Kidney (tissue), 14 donors: ENCODE results near the gene DCK. TPM values are rescaled to one million over a fixed set of nuclear protein-coding genes. Genes with fewer than 3 reads are reported as not detected.

ENCODE experiments used
- DNase-seq, 5 donors: peaks; one replicate each; pipeline ENCODE4 v3.0.0-alpha.2; 2013 to 2020
- FAIRE-seq: peaks from 2 replicates; lab custom pipeline; 2012; peaks lifted over from hg19 to GRCh38; lab: Jason Lieb, UNC
- H3K27ac ChIP-seq, 2 donors: one replicate each; pipeline ENCODE4 v1.7.0; 2013; ENCODE audit warnings: low read depth in 2 of 2, low read length in 2 of 2, inconsistent platforms in 1 of 2
- H3K27me3 ChIP-seq: one replicate; pipeline ENCODE4 v1.7.1; 2013; ENCODE audit warnings: low read length, inconsistent platforms; ENCODE audit not compliant: control insufficient read depth, insufficient read depth
- H3K36me3 ChIP-seq, 3 donors: one replicate each; pipeline versions ENCODE4 v1.7.0 to v1.7.1; 2013; ENCODE audit warnings: low read length in 3 of 3, control low read depth in 1 of 3, inconsistent platforms in 1 of 3; ENCODE audit not compliant: insufficient read depth in 3 of 3, control insufficient read depth in 2 of 3
- H3K4me1 ChIP-seq, 3 donors: one replicate each; pipeline versions ENCODE4 v1.7.0 to v1.7.1; 2013; ENCODE audit warnings: low read length in 3 of 3, inconsistent platforms in 1 of 3, low read depth in 1 of 3; ENCODE audit not compliant: control insufficient read depth in 2 of 3, insufficient read depth in 2 of 3
- H3K4me3 ChIP-seq, 3 donors: one replicate each; pipeline versions ENCODE4 v1.7.0 to v1.8.1; 2013; ENCODE audit warnings: low read length in 3 of 3, control low read depth in 1 of 3, inconsistent platforms in 1 of 3
- H3K9ac ChIP-seq, 3 donors: one replicate each; pipeline versions ENCODE4 v1.7.0 to v1.7.1; 2013; ENCODE audit warnings: low read length in 3 of 3, control low read depth in 1 of 3, inconsistent platforms in 1 of 3
- H3K9me3 ChIP-seq, 3 donors: one replicate each; pipeline versions ENCODE4 v1.7.0 to v1.7.1; 2013; ENCODE audit warnings: low read length in 3 of 3, control low read depth in 1 of 3, inconsistent platforms in 1 of 3; ENCODE audit not compliant: control insufficient read depth in 2 of 3, insufficient read depth in 1 of 3
- CTCF ChIP-seq: IDR thresholded peaks from 3 replicates; pipeline ENCODE4 v1.5.1; 2012; ENCODE audit warnings: mild to moderate bottlenecking, moderate library complexity, borderline replicate concordance; ENCODE audit not compliant: insufficient read depth; ENCODE audit errors: extremely low read depth
- intact Hi-C: fragments of 100-400 bp; cut with DNase I; formaldehyde crosslinking; loops from one replicate; pipeline ENCODE4 v1.11.1; 2022
- polyA plus RNA-seq: library from polyadenylated mRNA; stranded (reverse); fragments of 350-450 nt; fragmentation: Illumina TruSeq; extraction: RNeasy Lipid Tissue Mini Kit (QIAGEN cat#74804); gene quantifications from one replicate; pipeline ENCODE4 v1.2.3, GENCODE V29; 2014; ENCODE audit warnings: low read depth, low replicate concordance; ENCODE audit not compliant: insufficient read depth
- total RNA-seq: library from RNA; stranded (reverse); fragmentation: NEBNext Ultra II Directional; extraction: Animal tissue kit (Norgen Biotek cat#: 25700); gene quantifications from one replicate; pipeline ENCODE4 v1.2.1, GENCODE V29; 2021
- donor health status: control.
- donor health status: control.
- donor health status: control.
- donor health status: control.
- donor health status: control.
- donor health status: DM: yes; HTN: yes; CAD: no.
- donor health status: Normal renal cell carcinoma (clear cell type).

The DCK gene
- total and polyA plus RNA-seq, 2 donors from 2014 or later = 5.5 to 15.2 TPM

GRCh38 chr4:70984589-70984988 lies 8.9 kb upstream of the DCK start:
- intact Hi-C loops = no loop called here
- FAIRE-seq = no peak
- Histone ChIP-seq H3K9ac (no peak overlapping the region), H3K36me3 (peaks cover 0 to 4% (median 2%) of the 10 kb centered on the region in 3 donors), H3K27ac (no peak overlapping the region), H3K9me3 (no peaks in the 10 kb centered on the region), H3K4me1 (peaks cover 0 to 5% (median 2%) of the 10 kb centered on the region in 3 donors), H3K4me3 (no peak overlapping the region), H3K27me3 (no peaks in the 10 kb centered on the region)
- TF ChIP-seq CTCF = no peak
- no peak for DNase-seq

DNA sequence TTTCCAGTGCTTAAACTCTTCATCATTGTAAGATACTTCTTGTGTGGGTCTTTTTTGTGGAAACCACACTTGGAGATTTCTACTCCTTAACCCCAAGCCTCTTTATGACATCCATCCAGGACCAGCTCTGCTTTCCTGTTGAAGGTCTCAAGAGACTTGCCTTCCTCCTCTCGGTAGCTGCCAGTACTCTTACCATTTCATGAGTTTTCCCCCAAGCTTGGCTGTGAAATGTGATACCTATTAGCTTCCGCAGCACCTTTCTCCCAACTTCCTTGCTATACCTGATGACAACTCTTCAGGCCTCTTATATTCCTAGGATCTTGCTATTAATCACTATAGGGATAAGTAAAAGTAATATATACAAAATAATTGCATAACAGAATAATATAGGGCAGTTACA lies 1.9 kb upstream of the DCK start:
- no peaks in the 10 kb centered on the region for H3K9me3 ChIP-seq
- no peak overlapping the region for H3K9ac ChIP-seq
- H3K4me3 ChIP-seq = no peak overlapping the region
- DNase-seq (no peak), FAIRE-seq (no peak)
- intact Hi-C loops = no loop called here
- H3K27me3 ChIP-seq = no peaks in the 10 kb centered on the region
- H3K27ac ChIP-seq = no peak overlapping the region
- no peaks in the 10 kb centered on the region for H3K36me3 ChIP-seq
- H3K4me1 ChIP-seq = peaks cover 0 to 9% (median 0%) of the 10 kb centered on the region in 3 donors
- no peak for TF ChIP-seq CTCF

- FAIRE-seq (no peak), DNase-seq (peak in 1 of 5 donors; percentile 26)
- H3K27me3 ChIP-seq = no peaks in the 10 kb centered on the region
- H3K9ac ChIP-seq = peak overlapping the region in 1 of 3 donors; percentile 92
- intact Hi-C loops = no loop called here
- peak overlapping the region; percentile 77 to 88 (median 86) for H3K4me3 ChIP-seq
- H3K36me3 ChIP-seq = no peaks in the 10 kb centered on the region
- no peaks in the 10 kb centered on the region for H3K9me3 ChIP-seq
- H3K4me1 ChIP-seq = peaks cover 0 to 9% (median 0%) of the 10 kb centered on the region in 3 donors
- H3K27ac ChIP-seq = no peak overlapping the region
- no peak for TF ChIP-seq CTCF
These were observed 1.0 kb upstream of the DCK start for GRCh38 chr4:70992391-70992881.

DNA sequence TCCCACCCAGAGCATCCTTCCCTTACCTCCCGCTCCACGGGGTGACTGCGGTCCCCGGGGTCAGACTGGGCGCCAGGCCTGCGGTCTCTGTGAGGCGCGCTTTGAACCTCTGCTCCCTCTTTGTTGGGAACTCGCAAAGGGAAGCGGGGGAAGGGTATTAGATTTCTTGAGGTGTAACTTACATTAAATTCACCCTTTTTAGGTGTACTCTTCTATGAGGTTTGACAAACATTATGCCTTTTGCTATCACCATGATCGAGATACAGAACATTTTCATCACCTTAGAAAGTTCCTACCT lies 569 bp downstream of the DCK start:
- Histone ChIP-seq H3K9me3 (no peaks in the 10 kb centered on the region), H3K4me3 (peak overlapping the region; percentile 77 to 86 (median 80)), H3K36me3 (peaks cover 0 to 2% (median 0%) of the 10 kb centered on the region in 3 donors), H3K4me1 (peaks cover 0 to 9% (median 0%) of the 10 kb centered on the region in 3 donors), H3K9ac (peak overlapping the region; percentile 50 to 79 (median 77)), H3K27ac (peak overlapping the region; percentile 39 to 69), H3K27me3 (no peaks in the 10 kb centered on the region)
- no peak for TF ChIP-seq CTCF
- DNase-seq (no peak), FAIRE-seq (no peak)
- intact Hi-C loops = no loop called here
